HUES64 (cell line): ENCODE measurements around the gene ZBTB40.

Experiments used
- H3K27ac ChIP-seq: 2 replicates; pipeline ENCODE4 v1.7.0; 2013; ENCODE audit warnings: low read depth, low read length, inconsistent platforms
- H3K27me3 ChIP-seq: 2 replicates; pipeline ENCODE4 v1.6.1; 2013; ENCODE audit warnings: mild to moderate bottlenecking, low read length; ENCODE audit not compliant: insufficient read depth
- H3K36me3 ChIP-seq: 2 replicates; pipeline ENCODE4 v1.6.1; 2013; ENCODE audit warnings: mild to moderate bottlenecking, low read length; ENCODE audit not compliant: insufficient read depth
- H3K4me1 ChIP-seq: 2 replicates; pipeline ENCODE4 v1.6.1; 2013; ENCODE audit warnings: mild to moderate bottlenecking, low read length, moderate library complexity; ENCODE audit not compliant: insufficient read depth
- H3K4me3 ChIP-seq: 2 replicates; pipeline ENCODE4 v1.5.1; 2013; ENCODE audit warnings: mild to moderate bottlenecking, low read length, moderate library complexity
- H3K9ac ChIP-seq: 2 replicates; pipeline ENCODE4 v1.6.1; 2013; ENCODE audit warnings: mild to moderate bottlenecking, low read depth, low read length
- H3K9me3 ChIP-seq: 2 replicates; pipeline ENCODE4 v1.6.1; 2013; ENCODE audit warnings: low read depth, low read length; ENCODE audit not compliant: insufficient read depth
- whole genome bisulfite sequencing: fragments of 150-250, 120-280 bp; methylation state at CpG from one replicate; pipeline ENCODE4 v1.1.7; 2013; ENCODE audit warnings: missing lambda C conversion rate; 5-methylcytosine and 5-hydroxymethylcytosine counted together

Gene ZBTB40

GRCh38 chr1:22507587-22507986 is 55.9 kb downstream of the ZBTB40 start:
- Histone ChIP-seq H3K27me3 (no peaks in the 10 kb centered on the region), H3K36me3 (peaks cover 68% of the 10 kb centered on the region), H3K4me1 (no peaks in the 10 kb centered on the region), H3K9ac (no peak overlapping the region), H3K9me3 (no peaks in the 10 kb centered on the region), H3K4me3 (no peak overlapping the region), H3K27ac (no peak overlapping the region)
- WGBS, result 79% methylated on average over 10 of the region's 10 CpGs

- Histone ChIP-seq H3K4me3 (no peak overlapping the region), H3K36me3 (peaks cover 76% of the 10 kb centered on the region), H3K4me1 (no peaks in the 10 kb centered on the region), H3K27ac (no peak overlapping the region), H3K9ac (no peak overlapping the region), H3K27me3 (no peaks in the 10 kb centered on the region), H3K9me3 (no peaks in the 10 kb centered on the region)
- WGBS, result 96% methylated on average over 5 of the region's 5 CpGs
Observed at GRCh38 chr1:22508329-22508728, 56.7 kb downstream of the ZBTB40 start.

DNA sequence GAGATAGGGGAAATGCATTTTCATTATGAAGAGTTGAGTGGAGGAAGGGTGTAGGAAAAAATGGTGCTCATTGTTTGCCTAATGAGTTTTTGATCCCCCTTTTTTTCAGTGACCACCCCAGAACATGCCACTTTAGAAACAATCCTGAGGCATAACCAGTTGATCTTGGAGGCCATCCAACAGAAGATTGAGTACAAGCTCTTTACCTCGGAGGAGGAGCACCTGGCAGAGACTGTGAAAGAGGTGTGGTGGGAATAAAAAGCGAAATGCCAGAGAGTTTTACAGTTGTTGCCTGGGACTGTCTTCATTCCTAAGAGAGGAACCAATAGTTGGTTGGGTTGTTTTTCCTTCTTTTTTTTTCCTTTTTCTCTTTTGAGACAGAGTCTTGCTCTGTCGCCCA is 57.3 kb downstream of the ZBTB40 start:
- Histone ChIP-seq H3K27me3 (no peaks in the 10 kb centered on the region), H3K4me1 (no peaks in the 10 kb centered on the region), H3K27ac (no peak overlapping the region), H3K9me3 (no peaks in the 10 kb centered on the region), H3K4me3 (no peak overlapping the region), H3K36me3 (peaks cover 80% of the 10 kb centered on the region), H3K9ac (no peak overlapping the region)
- 95% methylated on average over 3 of the region's 3 CpGs for WGBS

DNA sequence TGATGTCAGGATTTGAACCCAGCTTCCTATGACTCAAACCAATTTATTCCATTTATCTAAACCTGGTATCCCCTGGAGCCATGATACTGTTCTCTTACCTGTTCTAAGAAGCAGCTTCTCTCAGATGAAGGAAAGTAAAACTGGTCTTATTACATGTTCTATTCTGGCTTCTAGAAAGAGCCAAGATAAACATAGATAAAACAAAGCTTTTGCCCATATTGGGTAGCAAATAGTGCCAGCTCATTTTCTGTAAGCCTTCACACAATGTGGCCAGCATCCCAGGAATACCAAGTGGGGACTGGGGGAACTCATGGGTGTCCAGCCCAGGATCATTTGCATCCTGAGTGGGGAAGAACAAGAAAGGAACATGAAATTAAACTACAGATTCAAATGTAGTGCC is 58.2 kb downstream of the ZBTB40 start:
- H3K36me3 ChIP-seq, result peaks cover 86% of the 10 kb centered on the region
- H3K4me1 ChIP-seq, result no peaks in the 10 kb centered on the region

DNA sequence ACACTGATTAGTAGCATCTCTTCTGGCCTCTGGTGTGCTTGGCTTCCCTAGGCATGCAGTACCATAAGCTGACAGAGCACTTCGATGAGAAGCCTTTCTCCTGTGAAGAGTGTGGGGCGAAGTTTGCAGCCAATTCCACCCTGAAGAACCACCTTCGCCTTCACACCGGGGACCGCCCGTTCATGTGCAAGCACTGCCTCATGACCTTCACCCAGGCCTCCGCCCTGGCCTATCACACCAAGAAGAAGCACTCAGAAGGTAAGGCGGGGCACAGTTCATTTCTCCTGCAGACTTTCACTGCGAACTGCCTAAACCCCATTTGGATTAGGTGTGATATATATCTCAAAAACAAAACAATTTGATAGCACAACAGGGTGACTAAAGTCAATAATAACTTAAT is 61.2 kb downstream of the ZBTB40 start:
- Histone ChIP-seq H3K27ac (no peak overlapping the region), H3K4me1 (no peaks in the 10 kb centered on the region), H3K9ac (no peak overlapping the region), H3K27me3 (no peaks in the 10 kb centered on the region), H3K36me3 (peaks cover 90% of the 10 kb centered on the region), H3K9me3 (no peaks in the 10 kb centered on the region), H3K4me3 (no peak overlapping the region)
- 96% methylated on average over 8 of the region's 9 CpGs for WGBS

More for the DNA sequence above, 58.2 kb downstream of the ZBTB40 start:
- no peak overlapping the region for H3K9ac ChIP-seq
- H3K4me3 ChIP-seq, result no peak overlapping the region
- H3K9me3 ChIP-seq, result no peaks in the 10 kb centered on the region
- H3K27me3 ChIP-seq, result no peaks in the 10 kb centered on the region
- H3K27ac ChIP-seq, result no peak overlapping the region

GRCh38 chr1:22516906-22517571 is 65.4 kb downstream of the ZBTB40 start:
- Histone ChIP-seq H3K9me3 (no peaks in the 10 kb centered on the region), H3K36me3 (peaks cover 90% of the 10 kb centered on the region), H3K27ac (no peak overlapping the region), H3K4me1 (no peaks in the 10 kb centered on the region), H3K4me3 (no peak overlapping the region), H3K27me3 (no peaks in the 10 kb centered on the region), H3K9ac (no peak overlapping the region)
- WGBS, result 96% methylated on average over 16 of the region's 16 CpGs

GRCh38 chr1:22517956-22518355 is 66.3 kb downstream of the ZBTB40 start:
- Histone ChIP-seq H3K9me3 (no peaks in the 10 kb centered on the region), H3K36me3 (peaks cover 87% of the 10 kb centered on the region), H3K4me1 (no peaks in the 10 kb centered on the region), H3K27me3 (no peaks in the 10 kb centered on the region), H3K27ac (no peak overlapping the region), H3K9ac (no peak overlapping the region), H3K4me3 (no peak overlapping the region)
- WGBS, result 94% methylated on average over 7 of the region's 7 CpGs

DNA sequence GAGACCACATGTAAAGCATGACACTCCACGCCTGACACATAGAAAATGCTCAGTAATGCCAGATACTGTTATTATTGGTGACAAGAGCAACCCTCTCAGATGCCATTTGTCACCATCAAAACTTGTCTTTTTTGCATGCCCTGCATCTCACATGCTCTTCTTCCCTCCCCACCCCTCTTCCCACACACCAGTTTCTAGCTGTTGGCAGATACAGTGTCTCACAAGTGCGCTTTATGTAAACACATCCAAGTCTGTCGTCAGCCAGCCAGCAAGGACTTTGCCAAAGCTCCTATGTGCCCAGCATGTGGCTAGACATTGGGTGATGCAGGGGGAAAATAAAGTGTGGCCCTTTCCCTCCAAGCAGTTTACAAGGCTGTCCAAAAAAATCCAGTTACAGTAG is 66.7 kb downstream of the ZBTB40 start:
- peaks cover 87% of the 10 kb centered on the region for H3K36me3 ChIP-seq
- WGBS, result 98% methylated on average over 3 of the region's 3 CpGs

GRCh38 chr1:22520871-22521270 is 69.2 kb downstream of the ZBTB40 start:
- H3K4me3 ChIP-seq, result no peak overlapping the region
- H3K9me3 ChIP-seq, result no peaks in the 10 kb centered on the region
- no peaks in the 10 kb centered on the region for H3K27me3 ChIP-seq
- 93% methylated on average over 9 of the region's 9 CpGs for WGBS
- H3K36me3 ChIP-seq, result peaks cover 84% of the 10 kb centered on the region
- H3K9ac ChIP-seq, result no peak overlapping the region
- H3K4me1 ChIP-seq, result no peaks in the 10 kb centered on the region
- no peak overlapping the region for H3K27ac ChIP-seq

More for the DNA sequence above, 66.7 kb downstream of the ZBTB40 start:
- H3K9me3 ChIP-seq, result no peaks in the 10 kb centered on the region
- H3K9ac ChIP-seq, result no peak overlapping the region
- no peaks in the 10 kb centered on the region for H3K27me3 ChIP-seq
- no peaks in the 10 kb centered on the region for H3K4me1 ChIP-seq
- H3K27ac ChIP-seq, result no peak overlapping the region
- no peak overlapping the region for H3K4me3 ChIP-seq

- H3K27ac ChIP-seq, result no peak overlapping the region
- WGBS, result 98% methylated on average over 4 of the region's 4 CpGs
- no peaks in the 10 kb centered on the region for H3K4me1 ChIP-seq
- no peak overlapping the region for H3K4me3 ChIP-seq
- no peaks in the 10 kb centered on the region for H3K9me3 ChIP-seq
- no peaks in the 10 kb centered on the region for H3K27me3 ChIP-seq
- peaks cover 84% of the 10 kb centered on the region for H3K36me3 ChIP-seq
- no peak overlapping the region for H3K9ac ChIP-seq
Observed at GRCh38 chr1:22521692-22522091, 70.0 kb downstream of the ZBTB40 start.

- Histone ChIP-seq H3K4me1 (no peaks in the 10 kb centered on the region), H3K36me3 (peaks cover 78% of the 10 kb centered on the region), H3K4me3 (no peak overlapping the region), H3K9ac (no peak overlapping the region), H3K27me3 (no peaks in the 10 kb centered on the region), H3K9me3 (no peaks in the 10 kb centered on the region), H3K27ac (no peak overlapping the region)
- WGBS, result 94% methylated on average over 7 of the region's 7 CpGs
Observed at GRCh38 chr1:22522221-22522743, 70.6 kb downstream of the ZBTB40 start.

DNA sequence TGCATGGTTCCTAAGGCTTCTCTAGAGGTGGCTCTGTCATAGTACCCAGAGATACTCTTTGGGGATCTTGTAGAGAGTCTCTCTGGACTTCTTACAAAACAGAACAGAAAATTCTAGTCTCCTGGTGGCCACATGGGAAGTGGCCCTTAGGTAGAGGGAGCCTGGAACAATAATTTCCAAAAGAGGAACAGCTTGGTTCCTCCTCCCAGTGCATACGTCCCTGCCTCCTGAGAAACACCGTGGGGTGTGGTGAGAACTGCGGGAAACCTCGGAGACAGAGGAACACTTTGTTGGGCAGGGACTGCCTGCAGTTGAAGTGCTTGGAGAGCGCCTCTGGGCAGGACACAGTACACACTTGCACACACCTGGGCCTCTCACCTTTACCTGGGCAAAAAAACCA is 72.8 kb downstream of the ZBTB40 start:
- WGBS, result 95% methylated on average over 5 of the region's 5 CpGs
- H3K4me3 ChIP-seq, result no peak overlapping the region
- H3K36me3 ChIP-seq, result peaks cover 56% of the 10 kb centered on the region
- no peaks in the 10 kb centered on the region for H3K9me3 ChIP-seq
- H3K4me1 ChIP-seq, result no peaks in the 10 kb centered on the region
- H3K27ac ChIP-seq, result no peak overlapping the region
- H3K27me3 ChIP-seq, result no peaks in the 10 kb centered on the region
- no peak overlapping the region for H3K9ac ChIP-seq
